H1 (cell line): Measurements from ENCODE around the gene ROR1. TPM values are rescaled to one million over a fixed set of nuclear protein-coding genes. Genes with fewer than 3 reads are reported as not detected.

ENCODE experiments used
- BACH1 ChIP-seq: IDR thresholded peaks from 2 replicates; pipeline ENCODE4 v1.6.1; 2012; ENCODE audit warnings: low read length, improper control_type of control experiment
- CEBPB ChIP-seq: IDR thresholded peaks from 2 replicates; pipeline ENCODE4 v1.6.1; 2012; ENCODE audit warnings: low read depth, low read length
- CREB1 ChIP-seq: IDR thresholded peaks from 2 replicates; pipeline ENCODE4 v1.6.1; 2012; ENCODE audit warnings: inconsistent platforms
- EP300 ChIP-seq, 2 experiments: IDR thresholded peaks; 1 replicate in 1 of 2; 2 replicates in 1 of 2; pipeline ENCODE4 v1.6.1; 2011 to 2012; ENCODE audit warnings: low read depth in 2 of 2, low read length in 2 of 2, mild to moderate bottlenecking in 2 of 2, borderline replicate concordance in 1 of 2, inconsistent platforms in 1 of 2, moderate library complexity in 1 of 2
- EZH2 ChIP-seq: fragments of 200-600 bp; sonication (generic); IDR thresholded peaks from 2 replicates; pipeline ENCODE4 v1.7.1; 2012; ENCODE audit warnings: low read depth, mild to moderate bottlenecking, moderate library complexity, low read length, inconsistent platforms; ENCODE audit not compliant: severe bottlenecking
- GABPA ChIP-seq: IDR thresholded peaks from 2 replicates; pipeline ENCODE4 v1.6.1; 2011; ENCODE audit warnings: mild to moderate bottlenecking, low read length, moderate library complexity, borderline replicate concordance; ENCODE audit not compliant: insufficient read depth
- JUN ChIP-seq: IDR thresholded peaks from 2 replicates; pipeline ENCODE4 v1.6.1; 2011; ENCODE audit warnings: low read depth, mild to moderate bottlenecking, improper control_type of control experiment, low read length
- NRF1 ChIP-seq: IDR thresholded peaks from 2 replicates; pipeline ENCODE4 v1.6.1; 2011; ENCODE audit warnings: mild to moderate bottlenecking, low read depth, low read length, improper control_type of control experiment
- TCF12 ChIP-seq: IDR thresholded peaks from 2 replicates; pipeline ENCODE4 v1.6.1; 2011; ENCODE audit warnings: low read depth, mild to moderate bottlenecking, low read length
- ZNF274 ChIP-seq: IDR thresholded peaks from 2 replicates; pipeline ENCODE4 v1.7.0; 2012; ENCODE audit warnings: low read length, borderline replicate concordance; ENCODE audit errors: extremely low read depth
- polyA plus RNA-seq, 7 experiments: library from polyadenylated mRNA; depleted of rRNA in 3 of 7; stranded (reverse) in 5 of 7; unstranded in 2 of 7; fragments of >200 nt in 5 of 7; fragments of 200-250 nt in 2 of 7; gene quantifications; 1 replicate in 5 of 7; 2 replicates in 1 of 7; 4 replicates in 1 of 7; pipeline versions ENCODE4 v1.2.1 to v1.2.3, GENCODE V29; 2011 to 2013; ENCODE audit warnings: missing spikeins in 2 of 7, mixed read lengths in 2 of 7
- total RNA-seq: library from RNA; stranded (reverse); fragmentation: NEBNext Ultra II Directional; extraction: Animal tissue kit (Norgen Biotek cat#: 25700); gene quantifications from 2 replicates; pipeline ENCODE4 v1.2.1, GENCODE V29; 2021
- TF ChIP-seq, protein P1 (sequence below): IDR thresholded peaks from 2 replicates; pipeline ENCODE4 v1.6.1; 2012; ENCODE audit warnings: low read length, inconsistent platforms

The ROR1 gene
- total and polyA plus RNA-seq, 2 of the 8 experiments (the other 6 are each of a cell fraction or from before 2014, with no cell fraction given): 33.6 to 73.6 TPM

DNA sequence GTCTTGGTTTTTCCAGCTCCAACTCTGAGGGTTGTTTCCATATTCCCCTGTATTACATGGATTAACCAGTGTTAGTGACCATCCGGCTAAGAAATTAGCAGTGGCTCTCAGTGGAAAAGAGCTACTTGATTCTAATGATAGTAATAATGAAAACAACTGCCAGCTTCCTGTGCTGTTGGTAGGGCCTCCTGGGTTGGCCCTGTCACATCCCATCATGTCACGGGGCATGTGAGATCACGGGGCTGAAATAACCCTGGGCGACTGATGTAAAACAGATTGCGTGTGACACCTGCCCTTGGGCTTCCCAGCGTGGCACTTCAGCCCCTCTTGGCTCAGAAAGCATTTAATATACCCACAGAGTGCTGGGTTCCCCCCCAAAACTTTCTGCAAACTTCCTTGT is 149.0 kb downstream of the ROR1 start (continued):
- TF ChIP-seq, protein P1, sequence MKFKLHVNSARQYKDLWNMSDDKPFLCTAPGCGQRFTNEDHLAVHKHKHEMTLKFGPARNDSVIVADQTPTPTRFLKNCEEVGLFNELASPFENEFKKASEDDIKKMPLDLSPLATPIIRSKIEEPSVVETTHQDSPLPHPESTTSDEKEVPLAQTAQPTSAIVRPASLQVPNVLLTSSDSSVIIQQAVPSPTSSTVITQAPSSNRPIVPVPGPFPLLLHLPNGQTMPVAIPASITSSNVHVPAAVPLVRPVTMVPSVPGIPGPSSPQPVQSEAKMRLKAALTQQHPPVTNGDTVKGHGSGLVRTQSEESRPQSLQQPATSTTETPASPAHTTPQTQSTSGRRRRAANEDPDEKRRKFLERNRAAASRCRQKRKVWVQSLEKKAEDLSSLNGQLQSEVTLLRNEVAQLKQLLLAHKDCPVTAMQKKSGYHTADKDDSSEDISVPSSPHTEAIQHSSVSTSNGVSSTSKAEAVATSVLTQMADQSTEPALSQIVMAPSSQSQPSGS: no peak
- TF ChIP-seq CREB1 (no peak), TCF12 (no peak), EZH2 (no peak), EP300 (IDR thresholded peaks at IDR 0.05; ENCODE audit: borderline replicate concordance in 1 of 2, low read depth in 2 of 2, low read length in 2 of 2) (no peak), JUN (no peak), ZNF274 (no peak), CEBPB (no peak), GABPA (no peak), NRF1 (no peak), BACH1 (no peak)
